Mesenchymal stem cell (in vitro differentiated cells and primary cell): ENCODE data around the gene FAM161A.
"Not testable (repeated sequence)": the region's sequence is repeated elsewhere in the genome, so short reads cannot be mapped to it uniquely, and the experiment has no call there.

Experiments used
- DNase-seq: peaks from one replicate; pipeline ENCODE4 v3.0.0-alpha.2; 2013
- H2AFZ ChIP-seq: one replicate; pipeline ENCODE4 v1.6.1; 2013; ENCODE audit warnings: low read depth, mild to moderate bottlenecking, control low read depth, inconsistent platforms, low read length, moderate library complexity
- H2AK5ac ChIP-seq: 2 replicates; pipeline ENCODE4 v1.6.1; 2013; ENCODE audit warnings: low read length, moderate library complexity, mild to moderate bottlenecking, inconsistent platforms; ENCODE audit not compliant: severe bottlenecking
- H2BK120ac ChIP-seq: one replicate; pipeline ENCODE4 v1.6.1; 2013; ENCODE audit warnings: low read depth, mild to moderate bottlenecking, inconsistent platforms, low read length, moderate library complexity
- H2BK12ac ChIP-seq, 2 experiments: one replicate each; pipeline ENCODE4 v1.6.1; 2013; ENCODE audit warnings: inconsistent platforms in 2 of 2, low read length in 2 of 2, mild to moderate bottlenecking in 2 of 2, moderate library complexity in 2 of 2, control low read depth in 1 of 2
- H2BK15ac ChIP-seq: one replicate; pipeline ENCODE4 v1.6.1; 2013; ENCODE audit warnings: mild to moderate bottlenecking, low read depth, inconsistent platforms; ENCODE audit not compliant: poor library complexity, severe bottlenecking
- H2BK5ac ChIP-seq: 2 replicates; pipeline ENCODE4 v1.6.1; 2013; ENCODE audit warnings: low read depth, mild to moderate bottlenecking, low read length, control low read depth, inconsistent platforms; ENCODE audit not compliant: poor library complexity, severe bottlenecking
- H3K14ac ChIP-seq, 2 experiments: one replicate each; pipeline ENCODE4 v1.6.1; 2013; ENCODE audit warnings: inconsistent platforms in 2 of 2, low read length in 2 of 2, control low read depth in 1 of 2, mild to moderate bottlenecking in 1 of 2, moderate library complexity in 1 of 2
- H3K18ac ChIP-seq, 2 experiments: one replicate each; pipeline ENCODE4 v1.6.1; 2013; ENCODE audit warnings: inconsistent platforms in 2 of 2, low read length in 2 of 2, control low read depth in 1 of 2, low read depth in 1 of 2, mild to moderate bottlenecking in 1 of 2
- H3K23ac ChIP-seq, 2 experiments: one replicate each; pipeline ENCODE4 v1.6.1; 2013; ENCODE audit warnings: inconsistent platforms in 2 of 2, low read length in 2 of 2, mild to moderate bottlenecking in 2 of 2, moderate library complexity in 2 of 2, control low read depth in 1 of 2
- H3K27ac ChIP-seq: 2 replicates; pipeline ENCODE4 v1.5.1; 2013; ENCODE audit warnings: mild to moderate bottlenecking, moderate library complexity, low read length, control low read depth, inconsistent platforms; ENCODE audit not compliant: poor library complexity, severe bottlenecking
- H3K27me3 ChIP-seq, 2 experiments: 2 replicates each; pipeline versions ENCODE4 v1.6.1 to v1.7.0; 2013; ENCODE audit warnings: low read length in 2 of 2, mild to moderate bottlenecking in 2 of 2, moderate library complexity in 2 of 2, control low read depth in 1 of 2, inconsistent platforms in 1 of 2; ENCODE audit not compliant: control insufficient read depth in 1 of 2, insufficient read depth in 1 of 2
- H3K36me3 ChIP-seq, 2 experiments: 2 replicates each; pipeline versions ENCODE4 v1.6.1 to v1.7.0; 2013; ENCODE audit warnings: low read length in 2 of 2, control low read depth in 1 of 2, inconsistent platforms in 1 of 2, low read depth in 1 of 2, mild to moderate bottlenecking in 1 of 2; ENCODE audit not compliant: insufficient read depth in 2 of 2, control insufficient read depth in 1 of 2
- H3K4ac ChIP-seq, 2 experiments: one replicate each; pipeline ENCODE4 v1.6.1; 2013; ENCODE audit warnings: inconsistent platforms in 2 of 2, low read length in 2 of 2, mild to moderate bottlenecking in 2 of 2, moderate library complexity in 2 of 2, control low read depth in 1 of 2, low read depth in 1 of 2
- H3K4me1 ChIP-seq: 2 replicates; pipeline ENCODE4 v1.6.1; 2013; ENCODE audit warnings: low read depth, low read length, control low read depth; ENCODE audit not compliant: control insufficient read depth, insufficient read depth
- H3K4me2 ChIP-seq: 2 replicates; pipeline ENCODE4 v1.6.1; 2013; ENCODE audit warnings: low read length, mild to moderate bottlenecking, inconsistent platforms; ENCODE audit not compliant: poor library complexity, severe bottlenecking
- H3K4me3 ChIP-seq, 2 experiments: 2 replicates each; pipeline versions ENCODE4 v1.5.1 to v1.7.0; 2013; ENCODE audit warnings: low read length in 2 of 2, mild to moderate bottlenecking in 2 of 2, control low read depth in 1 of 2, low read depth in 1 of 2; ENCODE audit not compliant: insufficient read depth in 1 of 2
- H3K79me1 ChIP-seq: replicated peaks from 2 replicates; pipeline ENCODE4 v1.6.1; 2013; ENCODE audit warnings: mild to moderate bottlenecking, control low read depth, low read length, inconsistent platforms; ENCODE audit not compliant: poor library complexity, severe bottlenecking
- H3K9ac ChIP-seq: 2 replicates; pipeline ENCODE4 v1.7.0; 2013; ENCODE audit warnings: mild to moderate bottlenecking, low read length, moderate library complexity
- H3K9me3 ChIP-seq: 2 replicates; pipeline ENCODE4 v1.7.0; 2013; ENCODE audit warnings: mild to moderate bottlenecking, low read length; ENCODE audit not compliant: control insufficient read depth
- H4K8ac ChIP-seq: one replicate; pipeline ENCODE4 v1.6.1; 2013; ENCODE audit warnings: inconsistent platforms, mild to moderate bottlenecking, low read length, moderate library complexity
- H4K91ac ChIP-seq: one replicate; pipeline ENCODE4 v1.6.1; 2013; ENCODE audit warnings: mild to moderate bottlenecking, low read length, inconsistent platforms
- WGBS: methylation state at CpG from one replicate; pipeline ENCODE4 v1.1.7; 2013; ENCODE audit warnings: mixed read lengths; 5-methylcytosine and 5-hydroxymethylcytosine counted together

Gene FAM161A

GRCh38 chr2:61816480-61817355 lies 37.1 kb downstream of the FAM161A start:
- DNase-seq = no peak
- H4K91ac ChIP-seq = no peak overlapping the region
- no peak overlapping the region for H2AFZ ChIP-seq
- H2AK5ac ChIP-seq = no peak overlapping the region
- H2BK5ac ChIP-seq = no peak overlapping the region
- no peak overlapping the region for H4K8ac ChIP-seq
- H2BK15ac ChIP-seq = no peak overlapping the region
- H3K4me2 ChIP-seq = no peak overlapping the region
- no peak overlapping the region for H3K23ac ChIP-seq
- peaks cover 0 to 18% of the 10 kb centered on the region in 2 experiments for H3K27me3 ChIP-seq
- H3K9ac ChIP-seq = no peak overlapping the region
- no peaks in the 10 kb centered on the region for H3K79me1 ChIP-seq
- no peak overlapping the region for H3K27ac ChIP-seq
- H3K14ac ChIP-seq = no peak overlapping the region
- 84% methylated on average over 18 of the region's 20 CpGs for WGBS
- H3K4me3 ChIP-seq = no peak overlapping the region
- H3K18ac ChIP-seq = no peak overlapping the region
- H3K4me1 ChIP-seq = peaks cover 1% of the 10 kb centered on the region
- no peak overlapping the region for H2BK120ac ChIP-seq
- H2BK12ac ChIP-seq = no peak overlapping the region
- no peaks in the 10 kb centered on the region for H3K36me3 ChIP-seq
- H3K9me3 ChIP-seq = no peaks in the 10 kb centered on the region
- H3K4ac ChIP-seq = no peak overlapping the region

GRCh38 chr2:61814539-61815160 lies 39.2 kb downstream of the FAM161A start:
- H3K36me3 ChIP-seq = no peaks in the 10 kb centered on the region
- H3K9me3 ChIP-seq = no peaks in the 10 kb centered on the region
- no peak overlapping the region for H2BK120ac ChIP-seq
- no peak overlapping the region for H3K9ac ChIP-seq
- no peak for DNase-seq
- peaks cover 2 to 18% of the 10 kb centered on the region in 2 experiments for H3K27me3 ChIP-seq
- no peak overlapping the region for H4K91ac ChIP-seq
- no peak overlapping the region for H3K23ac ChIP-seq
- H2AK5ac ChIP-seq = no peak overlapping the region
- no peak overlapping the region for H3K4me3 ChIP-seq
- H3K14ac ChIP-seq = no peak overlapping the region
- H2BK5ac ChIP-seq = no peak overlapping the region
- H3K18ac ChIP-seq = no peak overlapping the region
- H3K4me2 ChIP-seq = no peak overlapping the region
- H4K8ac ChIP-seq = no peak overlapping the region
- no peak overlapping the region for H3K4ac ChIP-seq
- H3K79me1 ChIP-seq = no peaks in the 10 kb centered on the region
- H3K4me1 ChIP-seq = peaks cover 1% of the 10 kb centered on the region
- H2BK12ac ChIP-seq = no peak overlapping the region
- H2AFZ ChIP-seq = no peak overlapping the region
- 93% methylated on average over 5 of the region's 6 CpGs for WGBS
- no peak overlapping the region for H3K27ac ChIP-seq
- no peak overlapping the region for H2BK15ac ChIP-seq

GRCh38 chr2:61813314-61813713 lies 40.5 kb downstream of the FAM161A start:
- H2BK5ac ChIP-seq, H3K27ac ChIP-seq, H3K14ac ChIP-seq, H3K4ac ChIP-seq, H3K36me3 ChIP-seq, H3K18ac ChIP-seq, H3K23ac ChIP-seq, H2BK15ac ChIP-seq, H2AFZ ChIP-seq, H2AK5ac ChIP-seq, H3K4me2 ChIP-seq, H3K4me1 ChIP-seq, DNase-seq, H2BK12ac ChIP-seq, H4K8ac ChIP-seq, H3K9ac ChIP-seq, H2BK120ac ChIP-seq, H3K79me1 ChIP-seq, H3K4me3 ChIP-seq, H4K91ac ChIP-seq, H3K9me3 ChIP-seq: not testable (repeated sequence)
- WGBS = 92% methylated on average over 2 of the region's 3 CpGs
- H3K27me3 ChIP-seq = peaks cover 6 to 25% of the 10 kb centered on the region in 2 experiments

- Histone ChIP-seq H3K9ac (no peak overlapping the region), H3K4ac (no peak overlapping the region), H3K4me3 (no peak overlapping the region), H3K27me3 (peaks cover 6 to 25% of the 10 kb centered on the region in 2 experiments), H3K9me3 (no peaks in the 10 kb centered on the region), H3K27ac (no peak overlapping the region), H3K18ac (no peak overlapping the region), H2BK15ac (no peak overlapping the region), H2BK12ac (no peak overlapping the region), H3K14ac (no peak overlapping the region), H3K23ac (no peak overlapping the region), H3K79me1 (no peaks in the 10 kb centered on the region), H3K4me2 (no peak overlapping the region), H4K91ac (no peak overlapping the region), H2AFZ (no peak overlapping the region), H2BK120ac (no peak overlapping the region), H2AK5ac (no peak overlapping the region), H3K4me1 (peaks cover 1% of the 10 kb centered on the region), H3K36me3 (no peaks in the 10 kb centered on the region), H4K8ac (no peak overlapping the region), H2BK5ac (no peak overlapping the region)
- 62% methylated on average over 3 of the region's 3 CpGs for WGBS
- no peak for DNase-seq
Observed at GRCh38 chr2:61811821-61812220, 42.0 kb downstream of the FAM161A start.
